HG03354 (cell line): ENCODE data around the gene PLEKHN1.
"Not testable (repeated sequence)": the region's sequence is repeated elsewhere in the genome, so short reads cannot be mapped to it uniquely, and the experiment has no call there.

Experiments used
- ATAC-seq: cut with Tn5 transposase; IDR thresholded peaks from one replicate; pipeline ENCODE4 v1.9.1; 2021; ENCODE audit warnings: mild to moderate bottlenecking; ENCODE audit not compliant: unreplicated experiment, poor library complexity, severe bottlenecking

PLEKHN1 gene

GRCh38 chr1:1001057-1001783 lies 34.9 kb downstream of the PLEKHN1 start:
- no peak for ATAC-seq

- no peak for ATAC-seq
These were observed 37.5 kb downstream of the PLEKHN1 start for GRCh38 chr1:1003618-1004419.

- ATAC-seq = no peak
These were observed 38.1 kb downstream of the PLEKHN1 start for GRCh38 chr1:1004420-1004779.

- no peak for ATAC-seq
These were observed 38.8 kb downstream of the PLEKHN1 start for GRCh38 chr1:1004780-1005697.

GRCh38 chr1:1005774-1006304 lies 39.6 kb downstream of the PLEKHN1 start:
- no peak for ATAC-seq

- ATAC-seq = no peak
These were observed 40.2 kb downstream of the PLEKHN1 start for GRCh38 chr1:1006305-1007159.

- not testable (repeated sequence) for ATAC-seq
These were observed 43.8 kb downstream of the PLEKHN1 start for GRCh38 chr1:1010131-1010530.

GRCh38 chr1:1011396-1011949 lies 45.2 kb downstream of the PLEKHN1 start:
- ATAC-seq = no peak

- peak; percentile 11 for ATAC-seq
These were observed 46.4 kb downstream of the PLEKHN1 start for GRCh38 chr1:1012736-1013104.

GRCh38 chr1:1013105-1013921 lies 47.0 kb downstream of the PLEKHN1 start, which contains the start of gene ISG15:
ISG15 (plus strand) TSS chr1:1013497; CDS start chr1:1013574, 77 bp downstream.
- ATAC-seq = peak; percentile 86

GRCh38 chr1:1013922-1014648 lies 47.8 kb downstream of the PLEKHN1 start:
- no peak for ATAC-seq

GRCh38 chr1:1014799-1015681 lies 48.8 kb downstream of the PLEKHN1 start:
- no peak for ATAC-seq

- ATAC-seq = not testable (repeated sequence)
These were observed 51.4 kb downstream of the PLEKHN1 start for GRCh38 chr1:1017397-1018320.

- ATAC-seq = not testable (repeated sequence)
These were observed 52.0 kb downstream of the PLEKHN1 start for GRCh38 chr1:1018321-1018685.
